Transverse colon (tissue), 4 donors: ENCODE results near the gene KLF3. TPM values are rescaled to one million over a fixed set of nuclear protein-coding genes. Genes with fewer than 3 reads are reported as not detected.

Experiments used
- DNase-seq: peaks from one replicate; pipeline ENCODE4 v3.0.0-alpha.2; 2019
- H3K27ac ChIP-seq, 4 donors: fragments of 200-600 bp; sonication (generic); 2 replicates each; pipeline ENCODE4 v1.5.1; 2016 to 2018; ENCODE audit warnings: inconsistent platforms in 4 of 4
- H3K27me3 ChIP-seq: fragments of 200-600 bp; sonication (generic); 2 replicates; pipeline ENCODE4 v1.5.1; 2017; ENCODE audit warnings: inconsistent platforms
- H3K36me3 ChIP-seq, 4 donors: fragments of 200-600 bp; sonication (generic); 2 replicates each; pipeline ENCODE4 v1.5.1; 2017 to 2019; ENCODE audit warnings: inconsistent platforms in 4 of 4
- H3K4me1 ChIP-seq, 4 donors: fragments of 200-600 bp; sonication (generic); 2 replicates each; pipeline ENCODE4 v1.5.1; 2017 to 2020; ENCODE audit warnings: inconsistent platforms in 4 of 4
- H3K4me3 ChIP-seq, 4 donors: fragments of 200-600 bp; sonication (generic); 1 replicate in 1 of 4; 2 replicates in 3 of 4; pipeline versions ENCODE4 v1.5.1 to v1.6.1; 2017 to 2019; ENCODE audit warnings: inconsistent platforms in 4 of 4
- H3K9me3 ChIP-seq, 2 donors: fragments of 200-600 bp; sonication (generic); 2 replicates each; pipeline ENCODE4 v1.5.1; 2017 to 2019; ENCODE audit warnings: inconsistent platforms in 2 of 2
- EP300 ChIP-seq: sonication (generic); formaldehyde crosslinking; IDR thresholded peaks from one replicate; pipeline ENCODE4 v1.6.1; 2017; ENCODE audit warnings: antibody characterized with exemption, low read depth
- POLR2A ChIP-seq: fragments of 450-650 bp; IDR thresholded peaks from one replicate; pipeline ENCODE4 v1.6.1; 2016; ENCODE audit warnings: antibody characterized with exemption, mild to moderate bottlenecking, moderate library complexity
- POLR2AphosphoS5 ChIP-seq, 3 donors: sonication (generic); formaldehyde crosslinking; IDR thresholded peaks; one replicate each; pipeline ENCODE4 v1.6.1; 2016; ENCODE audit warnings: antibody characterized with exemption in 3 of 3
- WGBS, 2 donors: methylation state at CpG; one replicate each; pipeline ENCODE4 v1.1.5; 2018; ENCODE audit warnings: low coverage in 1 of 2; 5-methylcytosine and 5-hydroxymethylcytosine counted together
- in situ Hi-C, 4 donors: fragments of 200-750 bp; cut with MboI; loops; one replicate each; pipeline versions ENCODE4 v1.15.0 to v1.15.1; 2017; ENCODE audit warnings: low sequenced_read_pairs in 3 of 4, low pct_ligation_motif_present in 1 of 4, low pct_unique_long_range_greater_than_20kb in 1 of 4
- intact Hi-C: fragments of 100-400 bp; cut with DNase I; formaldehyde crosslinking; loops from one replicate; pipeline ENCODE4 v1.15.1; 2023; ENCODE audit warnings: low total_unique reads
- total RNA-seq, 4 donors: library from RNA; depleted of rRNA; stranded (reverse); fragments of >200 nt; gene quantifications; one replicate each; pipeline ENCODE4 v1.1.0, GENCODE V29; 2016
- TF ChIP-seq, protein P1 (sequence below), 5 experiments: fragments of 200-600 bp in 3 of 5; fragments of 450-650 bp in 2 of 5; sonication (generic) in 3 of 5; IDR thresholded peaks; 1 replicate in 2 of 5; 2 replicates in 3 of 5; pipeline ENCODE4 v1.5.1; 2016 to 2017; ENCODE audit warnings: antibody characterized with exemption in 5 of 5, inconsistent platforms in 3 of 5, mild to moderate bottlenecking in 2 of 5, moderate library complexity in 1 of 5

The KLF3 gene
- total RNA-seq, 4 donors from 2014 or later, result 111 to 174 (median 132) TPM

DNA sequence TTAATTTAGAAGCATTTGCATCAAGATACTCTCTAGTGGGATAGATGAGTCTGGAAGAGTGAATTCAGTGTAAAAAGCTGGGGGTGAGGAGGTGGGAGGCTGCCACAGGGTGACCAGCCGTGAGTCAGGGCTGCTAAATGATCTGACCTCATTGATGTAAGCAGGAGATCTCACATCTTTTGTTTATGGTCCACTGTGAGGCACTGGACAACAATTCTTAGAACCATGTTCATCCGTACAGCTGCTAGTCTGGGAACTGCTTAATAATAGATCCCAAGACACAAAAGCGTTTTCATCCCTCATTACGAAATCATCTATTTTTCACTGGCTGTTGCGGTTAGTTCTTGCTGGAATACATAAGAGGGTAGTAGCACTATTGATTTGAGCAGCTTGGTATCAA is 14.1 kb downstream of the KLF3 start:
- no peak overlapping the region for H3K4me3 ChIP-seq
- peaks cover 0 to 20% (median 8%) of the 10 kb centered on the region in 4 donors for H3K36me3 ChIP-seq
- intact Hi-C loops (no loop called here), in situ Hi-C loops (loop anchor here in 3 of 4 donors (5.0 to 10.0 kb wide), 4 partner anchors 353 to 616 kb away; no protein-coding TSS in a partner anchor)
- DNase-seq, result no peak
- peaks cover 26 to 92% (median 64%) of the 10 kb centered on the region in 4 donors for H3K4me1 ChIP-seq
- H3K9me3 ChIP-seq, result no peaks in the 10 kb centered on the region
- TF ChIP-seq EP300 (no peak), POLR2AphosphoS5 (IDR thresholded peaks at IDR 0.05) (peak in 2 of 3 donors; percentile 20 to 39)
- TF ChIP-seq, protein P1, sequence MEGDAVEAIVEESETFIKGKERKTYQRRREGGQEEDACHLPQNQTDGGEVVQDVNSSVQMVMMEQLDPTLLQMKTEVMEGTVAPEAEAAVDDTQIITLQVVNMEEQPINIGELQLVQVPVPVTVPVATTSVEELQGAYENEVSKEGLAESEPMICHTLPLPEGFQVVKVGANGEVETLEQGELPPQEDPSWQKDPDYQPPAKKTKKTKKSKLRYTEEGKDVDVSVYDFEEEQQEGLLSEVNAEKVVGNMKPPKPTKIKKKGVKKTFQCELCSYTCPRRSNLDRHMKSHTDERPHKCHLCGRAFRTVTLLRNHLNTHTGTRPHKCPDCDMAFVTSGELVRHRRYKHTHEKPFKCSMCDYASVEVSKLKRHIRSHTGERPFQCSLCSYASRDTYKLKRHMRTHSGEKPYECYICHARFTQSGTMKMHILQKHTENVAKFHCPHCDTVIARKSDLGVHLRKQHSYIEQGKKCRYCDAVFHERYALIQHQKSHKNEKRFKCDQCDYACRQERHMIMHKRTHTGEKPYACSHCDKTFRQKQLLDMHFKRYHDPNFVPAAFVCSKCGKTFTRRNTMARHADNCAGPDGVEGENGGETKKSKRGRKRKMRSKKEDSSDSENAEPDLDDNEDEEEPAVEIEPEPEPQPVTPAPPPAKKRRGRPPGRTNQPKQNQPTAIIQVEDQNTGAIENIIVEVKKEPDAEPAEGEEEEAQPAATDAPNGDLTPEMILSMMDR (IDR thresholded peaks at IDR 0.05), result no peak
- H3K27ac ChIP-seq, result peak overlapping the region; percentile 46 to 100 (median 100)
- H3K27me3 ChIP-seq, result no peaks in the 10 kb centered on the region
- 59 to 65% methylated on average over 4 to 5 of the region's 5 CpGs for WGBS, 2 donors

DNA sequence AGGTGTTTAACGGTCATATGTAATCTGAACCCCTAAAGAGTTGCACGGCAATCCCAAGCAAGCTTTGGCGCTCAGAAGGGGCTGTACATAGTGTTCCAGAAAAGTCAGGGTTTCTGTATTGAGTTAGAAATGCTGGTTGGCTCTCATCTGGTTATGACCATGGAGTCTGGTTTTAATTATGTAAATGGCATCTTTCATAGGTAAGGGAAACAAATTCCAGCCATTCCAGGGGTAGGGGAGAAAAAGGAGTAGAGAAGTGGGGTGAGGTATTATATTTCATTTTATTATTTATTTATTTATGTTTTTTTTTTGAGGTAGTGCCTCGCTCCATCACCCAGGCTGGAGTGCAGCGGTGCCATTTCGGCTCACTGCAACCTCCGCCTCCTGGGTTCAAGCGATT is 15.9 kb downstream of the KLF3 start:
- 85 to 96% methylated on average over 8 of the region's 8 CpGs for WGBS, 2 donors
- no peaks in the 10 kb centered on the region for H3K27me3 ChIP-seq
- peaks cover 0 to 23% (median 10%) of the 10 kb centered on the region in 4 donors for H3K36me3 ChIP-seq
- in situ Hi-C loops, result loop anchor here in 3 of 4 donors (5.0 to 10.0 kb wide), 4 partner anchors 355 to 618 kb away; no protein-coding TSS in a partner anchor
- H3K27ac ChIP-seq, result no peak overlapping the region
- peaks cover 12 to 92% (median 54%) of the 10 kb centered on the region in 4 donors for H3K4me1 ChIP-seq
- no peaks in the 10 kb centered on the region for H3K9me3 ChIP-seq
- intact Hi-C loops, result no loop called here
- no peak for TF ChIP-seq EP300
- no peak for TF ChIP-seq POLR2AphosphoS5 (IDR thresholded peaks at IDR 0.05)
- TF ChIP-seq, protein P1 (IDR thresholded peaks at IDR 0.05), result no peak
- TF ChIP-seq POLR2A, result no peak
- no peak for DNase-seq
- no peak overlapping the region for H3K4me3 ChIP-seq

DNA sequence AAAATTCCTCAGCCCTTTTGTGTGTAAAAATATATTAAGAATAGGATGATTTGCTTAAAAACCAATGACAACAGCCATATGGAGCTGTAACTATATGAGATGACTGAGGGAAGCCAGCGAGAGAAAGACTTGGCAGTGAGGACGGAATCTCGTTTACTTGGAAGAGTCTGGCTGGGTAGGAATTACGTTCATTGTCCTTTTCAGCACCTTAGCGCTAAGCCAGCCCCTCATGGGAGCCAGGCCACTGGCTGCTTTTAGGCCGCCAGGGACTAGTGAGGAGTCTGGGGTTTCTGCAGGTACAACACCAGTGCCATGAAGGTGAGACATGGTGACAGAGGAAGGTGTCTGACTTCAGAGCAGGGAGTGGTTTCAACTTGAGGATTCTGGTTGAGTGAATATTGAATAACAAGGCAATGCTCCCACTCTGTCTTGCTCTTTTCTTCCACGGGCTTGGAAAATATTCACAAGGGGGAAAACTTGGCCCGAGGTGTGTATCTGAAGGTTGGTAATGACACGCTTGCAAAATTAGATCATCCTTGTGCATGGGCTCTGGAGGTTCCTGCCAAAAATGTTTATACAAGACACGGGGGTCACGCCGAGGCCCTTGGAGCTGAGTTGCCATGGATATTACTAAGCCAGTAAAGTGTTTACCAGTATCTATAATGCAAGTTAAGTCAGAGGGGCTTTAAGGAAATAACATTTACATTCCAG is 17.4 kb downstream of the KLF3 start:
- in situ Hi-C loops (no loop called here), intact Hi-C loops (no loop called here)
- Histone ChIP-seq H3K27ac (peak overlapping the region; percentile 19 to 67 (median 41)), H3K4me3 (no peak overlapping the region), H3K4me1 (peaks cover 9 to 91% (median 50%) of the 10 kb centered on the region in 4 donors), H3K9me3 (no peaks in the 10 kb centered on the region), H3K27me3 (no peaks in the 10 kb centered on the region), H3K36me3 (peaks cover 0 to 23% (median 10%) of the 10 kb centered on the region in 4 donors)
- TF ChIP-seq POLR2AphosphoS5 (IDR thresholded peaks at IDR 0.05) (no peak), EP300 (no peak), POLR2A (no peak)
- TF ChIP-seq, protein P1 (IDR thresholded peaks at IDR 0.05), result no peak
- WGBS, 2 donors, result 32 to 65% methylated on average over 6 to 12 of the region's 12 CpGs
- DNase-seq, result no peak

DNA sequence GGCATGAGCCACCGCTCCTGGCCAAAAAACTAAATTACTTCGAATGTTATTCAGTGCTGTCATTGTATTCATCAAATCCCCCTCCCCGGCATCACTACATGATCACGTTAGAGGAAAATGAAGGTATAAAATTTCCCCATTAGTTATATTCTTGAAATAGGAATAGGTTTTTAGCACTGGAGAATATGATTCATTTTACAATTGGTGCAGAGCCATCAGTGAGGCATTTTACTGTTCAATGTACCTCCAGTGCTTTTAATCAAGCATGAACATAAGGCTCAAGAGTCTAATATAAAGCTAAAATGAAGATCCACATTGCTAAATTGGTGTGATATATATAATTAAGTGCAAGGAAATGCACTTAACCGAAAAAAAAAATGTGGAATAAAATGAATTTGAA is 18.3 kb downstream of the KLF3 start:
- DNase-seq, result no peak
- TF ChIP-seq, protein P1 (IDR thresholded peaks at IDR 0.05), result no peak
- WGBS, 2 donors, result 55 to 72% methylated on average over 3 to 5 of the region's 5 CpGs
- peaks cover 0 to 23% (median 10%) of the 10 kb centered on the region in 4 donors for H3K36me3 ChIP-seq
- peaks cover 9 to 91% (median 45%) of the 10 kb centered on the region in 4 donors for H3K4me1 ChIP-seq
- in situ Hi-C loops (no loop called here), intact Hi-C loops (no loop called here)
- H3K27me3 ChIP-seq, result no peaks in the 10 kb centered on the region
- no peaks in the 10 kb centered on the region for H3K9me3 ChIP-seq
- H3K27ac ChIP-seq, result peak overlapping the region in 3 of 4 donors; percentile 1 to 28 (median 20)
- H3K4me3 ChIP-seq, result no peak overlapping the region
